Esophagus squamous epithelium (tissue), 4 donors: Measurements from ENCODE around the gene TLK2.
"Not testable (repeated sequence)": the region's sequence is repeated elsewhere in the genome, so short reads cannot be mapped to it uniquely, and the experiment has no call there.

Source experiments
- POLR2A ChIP-seq, 4 donors: fragments of 450-650 bp; IDR thresholded peaks; one replicate each; pipeline ENCODE4 v1.6.1; 2017; ENCODE audit warnings: antibody characterized with exemption in 4 of 4, mild to moderate bottlenecking in 4 of 4, moderate library complexity in 3 of 4
- TF ChIP-seq, protein P1 (sequence below), 6 experiments: fragments of 450-650 bp in 4 of 6; fragments of 200-600 bp in 2 of 6; sonication (generic) in 2 of 6; IDR thresholded peaks; one replicate each; pipeline ENCODE4 v1.5.1; 2016 to 2019; ENCODE audit warnings: antibody characterized with exemption in 6 of 6, mild to moderate bottlenecking in 4 of 6, moderate library complexity in 4 of 6

DNA sequence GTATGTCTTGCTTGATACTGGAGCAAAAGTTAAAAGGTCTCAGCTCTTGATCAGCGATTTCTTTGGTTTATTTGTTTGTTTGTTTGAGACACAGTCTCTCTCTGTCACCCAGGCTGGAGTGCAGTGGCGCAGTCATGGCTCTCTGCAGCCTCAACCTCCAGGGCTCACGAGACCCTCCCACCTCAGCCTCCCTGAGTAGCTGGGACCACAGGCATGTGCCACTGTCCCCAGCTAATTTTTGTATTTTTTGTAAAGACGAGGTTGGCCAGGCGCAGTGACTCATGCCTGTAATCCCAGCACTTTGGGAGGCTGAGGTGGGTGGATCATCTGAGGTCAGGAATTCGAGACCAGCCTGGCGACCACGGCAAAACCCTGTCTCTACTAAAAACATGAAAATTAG lies 20.2 kb downstream of the TLK2 start:
- TF ChIP-seq, protein P1, sequence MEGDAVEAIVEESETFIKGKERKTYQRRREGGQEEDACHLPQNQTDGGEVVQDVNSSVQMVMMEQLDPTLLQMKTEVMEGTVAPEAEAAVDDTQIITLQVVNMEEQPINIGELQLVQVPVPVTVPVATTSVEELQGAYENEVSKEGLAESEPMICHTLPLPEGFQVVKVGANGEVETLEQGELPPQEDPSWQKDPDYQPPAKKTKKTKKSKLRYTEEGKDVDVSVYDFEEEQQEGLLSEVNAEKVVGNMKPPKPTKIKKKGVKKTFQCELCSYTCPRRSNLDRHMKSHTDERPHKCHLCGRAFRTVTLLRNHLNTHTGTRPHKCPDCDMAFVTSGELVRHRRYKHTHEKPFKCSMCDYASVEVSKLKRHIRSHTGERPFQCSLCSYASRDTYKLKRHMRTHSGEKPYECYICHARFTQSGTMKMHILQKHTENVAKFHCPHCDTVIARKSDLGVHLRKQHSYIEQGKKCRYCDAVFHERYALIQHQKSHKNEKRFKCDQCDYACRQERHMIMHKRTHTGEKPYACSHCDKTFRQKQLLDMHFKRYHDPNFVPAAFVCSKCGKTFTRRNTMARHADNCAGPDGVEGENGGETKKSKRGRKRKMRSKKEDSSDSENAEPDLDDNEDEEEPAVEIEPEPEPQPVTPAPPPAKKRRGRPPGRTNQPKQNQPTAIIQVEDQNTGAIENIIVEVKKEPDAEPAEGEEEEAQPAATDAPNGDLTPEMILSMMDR (IDR thresholded peaks at IDR 0.05) = not testable (repeated sequence)
- not testable (repeated sequence) for TF ChIP-seq POLR2A (IDR thresholded peaks at IDR 0.05)
